GM18868 (cell line): ENCODE results near the gene FXYD4.
A peak's percentile ranks its signal among the peaks of the same experiment; 100 is the strongest.
"Not testable (repeated sequence)": the region's sequence is repeated elsewhere in the genome, so short reads cannot be mapped to it uniquely, and the experiment has no call there.

Experiments
- ATAC-seq: cut with Tn5 transposase; IDR thresholded peaks from one replicate; pipeline ENCODE4 v1.9.1; 2021; ENCODE audit warnings: mild to moderate bottlenecking, moderate library complexity; ENCODE audit not compliant: unreplicated experiment

Gene FXYD4, protein sequence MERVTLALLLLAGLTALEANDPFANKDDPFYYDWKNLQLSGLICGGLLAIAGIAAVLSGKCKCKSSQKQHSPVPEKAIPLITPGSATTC

DNA sequence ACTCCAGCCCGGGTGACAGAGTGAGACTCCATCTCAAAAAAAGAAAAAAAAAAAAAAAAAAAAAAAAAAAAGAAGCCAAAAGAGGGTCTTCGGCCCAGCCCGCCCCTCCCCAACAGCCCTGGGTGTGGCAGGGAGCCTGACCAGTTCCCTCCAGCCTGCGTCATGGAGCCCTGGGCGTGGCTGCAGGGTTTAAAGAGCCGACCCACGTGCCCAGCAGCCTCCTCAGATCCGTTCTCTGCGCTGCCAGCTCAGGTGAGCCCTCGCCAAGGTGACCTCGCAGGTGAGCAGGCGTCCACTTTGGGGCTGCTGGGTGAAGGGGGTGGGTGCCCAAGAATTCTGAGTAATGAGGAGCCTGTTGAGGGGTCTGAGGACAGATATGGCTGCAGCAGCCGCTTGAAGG lies at the start of gene FXYD4:
Gene FXYD4, plus strand, starts transcription at position 219 of the 400 bp plus-strand sequence. CDS start 2,111 bp downstream, outside the sequence.
- ATAC-seq, result no peak

DNA sequence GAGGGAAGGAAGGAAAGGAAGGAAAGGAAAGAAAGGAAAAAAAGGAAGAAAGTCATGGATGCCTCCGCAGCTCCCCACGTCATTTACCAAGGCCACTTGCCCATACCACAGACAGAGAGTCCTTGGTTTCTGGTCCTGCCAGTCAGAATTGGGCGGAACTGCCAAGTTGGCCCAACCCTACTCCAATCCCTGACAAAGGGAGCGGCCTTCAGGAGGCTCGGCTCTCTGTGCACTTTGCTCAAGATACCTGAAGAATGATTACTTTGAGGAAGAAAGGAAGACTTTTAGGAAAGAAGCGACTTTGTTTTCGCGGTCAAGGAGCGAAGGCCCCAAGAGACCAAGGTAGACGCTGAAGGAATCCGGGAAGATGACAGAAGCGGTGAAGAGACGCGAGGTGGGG lies 49.1 kb upstream of the FXYD4 start:
- no peak for ATAC-seq

DNA sequence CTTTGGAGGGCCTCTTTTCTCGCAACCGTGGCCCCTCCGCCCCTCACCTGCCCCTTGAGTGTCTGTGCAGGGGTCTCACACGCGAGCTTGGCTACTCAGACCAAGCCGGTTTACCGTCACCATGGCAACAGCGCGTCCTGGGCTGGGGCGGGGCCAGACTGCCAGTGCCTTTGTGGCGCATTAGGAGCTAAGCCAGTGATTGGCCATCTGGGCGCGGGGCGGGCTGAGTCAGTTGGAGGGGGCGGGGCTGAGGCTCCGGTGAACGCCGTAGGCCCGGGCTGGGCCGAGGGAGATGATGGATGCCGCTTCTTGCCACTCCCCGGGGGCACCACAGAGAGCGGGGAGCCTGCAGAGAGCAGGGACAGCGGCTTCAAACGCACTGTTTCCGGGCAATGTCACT lies 48.7 kb upstream of the FXYD4 start:
- ATAC-seq, result peak; percentile 91

DNA sequence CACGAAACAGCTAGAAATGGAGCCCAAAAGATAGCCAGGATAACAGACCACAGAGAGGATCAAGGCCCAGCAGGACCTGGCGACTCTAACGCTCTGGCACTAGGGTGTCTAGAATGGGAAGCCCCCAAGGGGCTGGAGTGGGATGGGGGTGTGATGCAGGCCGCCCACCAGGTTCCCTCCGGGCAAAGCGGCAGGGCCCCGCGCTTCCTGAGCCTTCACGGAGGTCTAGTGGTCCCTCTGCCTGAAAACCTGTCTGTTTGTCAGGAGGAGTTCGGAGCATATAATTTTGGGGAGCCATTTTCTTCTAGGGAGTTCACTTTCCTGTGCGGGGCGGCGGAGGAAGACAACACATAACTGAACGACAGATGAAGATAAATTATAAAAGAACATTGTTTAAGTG lies 48.2 kb upstream of the FXYD4 start:
- no peak for ATAC-seq

DNA sequence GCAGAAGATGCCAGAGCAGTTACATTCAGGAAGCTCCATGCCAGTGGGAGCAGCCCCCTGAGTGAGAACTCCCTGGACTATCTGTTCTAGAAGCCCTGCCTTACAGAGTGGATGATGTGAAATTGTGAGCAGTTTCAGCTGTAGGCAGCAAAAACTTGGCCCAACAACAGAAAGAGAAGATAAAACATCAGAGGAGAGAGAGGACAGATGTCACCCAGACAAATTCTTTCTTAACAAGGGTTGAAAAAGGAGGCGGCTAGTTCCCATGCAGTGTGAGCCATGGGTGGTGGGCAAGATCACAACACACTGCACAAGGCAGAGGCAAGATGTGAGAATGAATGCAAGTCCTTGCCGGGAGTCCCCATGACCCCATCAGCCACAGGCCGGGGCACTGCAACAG lies 46.6 kb upstream of the FXYD4 start:
- ATAC-seq, result no peak

DNA sequence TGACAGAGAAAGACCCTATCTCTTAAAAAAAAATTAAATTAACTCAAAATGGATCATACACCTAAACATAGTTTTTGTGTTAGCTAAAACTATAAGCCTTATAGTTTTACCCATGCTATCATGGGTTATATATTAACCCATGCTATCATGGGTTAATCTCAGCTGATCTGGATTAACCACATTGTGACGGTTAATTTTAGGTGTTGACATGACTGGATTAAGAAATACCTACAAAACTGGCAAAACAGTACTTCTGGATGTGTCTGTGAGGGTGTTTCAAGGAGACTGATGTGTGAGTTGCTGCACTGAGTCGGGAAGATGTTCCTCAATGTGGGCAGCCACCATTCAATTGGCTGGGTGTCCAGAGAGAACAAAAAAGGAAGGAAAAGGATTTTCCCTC lies 44.3 kb upstream of the FXYD4 start:
- no peak for ATAC-seq

DNA sequence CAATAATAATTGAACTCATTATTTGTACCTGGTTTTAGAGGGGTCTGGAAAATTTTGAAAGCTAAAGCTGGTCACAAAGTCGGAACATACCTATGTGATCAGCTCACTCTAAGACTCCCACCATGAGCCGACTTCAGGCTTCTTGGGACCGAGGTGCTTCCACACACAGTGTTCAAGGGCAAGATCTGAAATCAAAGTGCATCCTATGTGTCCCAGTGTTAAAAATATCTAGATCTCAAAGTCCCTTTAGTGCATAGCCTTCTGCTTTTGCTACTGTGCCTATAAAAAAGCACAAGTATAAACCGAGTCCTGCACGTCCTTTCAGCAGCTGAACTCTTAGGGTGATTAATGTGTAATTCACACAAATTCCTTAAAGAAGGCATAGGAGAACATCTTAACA lies 43.5 kb upstream of the FXYD4 start:
- no peak for ATAC-seq

DNA sequence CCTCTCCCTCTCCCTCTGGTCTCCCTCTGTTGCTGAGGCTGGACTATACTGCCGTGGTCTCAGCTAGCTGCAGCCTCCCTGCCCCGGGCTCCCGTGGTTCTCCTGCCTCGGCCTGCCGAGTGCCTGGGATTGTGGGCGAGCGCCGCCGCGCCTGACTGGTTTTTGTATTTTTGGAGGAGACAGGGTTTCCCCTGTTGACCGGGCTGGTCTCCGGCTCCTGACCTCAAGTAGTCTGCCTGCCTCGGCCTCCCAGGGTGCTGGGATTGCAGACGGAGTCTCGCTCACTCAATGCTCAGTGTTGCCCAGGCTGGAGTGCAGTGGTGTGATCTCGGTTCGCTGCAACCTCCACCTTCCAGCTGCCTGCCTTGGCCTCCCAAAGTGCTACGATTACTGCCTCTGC lies 42.6 kb upstream of the FXYD4 start:
- not testable (repeated sequence) for ATAC-seq

DNA sequence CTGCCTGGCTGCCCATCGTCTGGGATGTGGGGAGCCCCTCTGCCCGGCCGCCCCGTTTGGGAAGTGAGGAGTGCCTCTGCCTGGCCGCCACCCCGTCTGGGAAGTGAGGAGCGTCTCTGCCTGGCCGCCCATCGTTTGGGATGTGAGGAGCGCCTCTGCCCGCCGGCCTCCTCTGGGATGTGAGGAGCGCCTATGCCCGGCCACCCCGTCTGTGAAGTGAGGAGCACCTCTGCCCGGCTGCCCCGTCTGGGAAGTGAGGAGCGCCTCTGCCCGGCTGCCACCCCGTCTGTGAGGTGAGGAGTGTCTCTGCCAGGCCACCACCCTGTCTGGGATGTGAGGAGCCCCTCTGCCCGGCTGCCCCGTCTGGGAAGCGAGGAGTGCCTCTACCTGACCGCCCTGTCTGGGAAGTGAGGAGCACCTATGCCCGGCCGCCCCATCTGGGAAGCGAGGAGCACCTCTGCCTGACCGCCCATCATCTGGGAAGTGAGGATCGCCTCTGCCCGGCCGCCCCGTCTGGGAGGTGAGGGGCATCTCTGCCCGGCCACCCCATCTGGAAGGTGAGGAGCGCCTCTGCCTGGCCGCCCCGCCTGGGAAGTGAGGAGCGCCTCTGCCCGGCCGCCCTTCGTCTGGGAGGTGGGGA lies 42.1 kb upstream of the FXYD4 start:
- not testable (repeated sequence) for ATAC-seq

DNA sequence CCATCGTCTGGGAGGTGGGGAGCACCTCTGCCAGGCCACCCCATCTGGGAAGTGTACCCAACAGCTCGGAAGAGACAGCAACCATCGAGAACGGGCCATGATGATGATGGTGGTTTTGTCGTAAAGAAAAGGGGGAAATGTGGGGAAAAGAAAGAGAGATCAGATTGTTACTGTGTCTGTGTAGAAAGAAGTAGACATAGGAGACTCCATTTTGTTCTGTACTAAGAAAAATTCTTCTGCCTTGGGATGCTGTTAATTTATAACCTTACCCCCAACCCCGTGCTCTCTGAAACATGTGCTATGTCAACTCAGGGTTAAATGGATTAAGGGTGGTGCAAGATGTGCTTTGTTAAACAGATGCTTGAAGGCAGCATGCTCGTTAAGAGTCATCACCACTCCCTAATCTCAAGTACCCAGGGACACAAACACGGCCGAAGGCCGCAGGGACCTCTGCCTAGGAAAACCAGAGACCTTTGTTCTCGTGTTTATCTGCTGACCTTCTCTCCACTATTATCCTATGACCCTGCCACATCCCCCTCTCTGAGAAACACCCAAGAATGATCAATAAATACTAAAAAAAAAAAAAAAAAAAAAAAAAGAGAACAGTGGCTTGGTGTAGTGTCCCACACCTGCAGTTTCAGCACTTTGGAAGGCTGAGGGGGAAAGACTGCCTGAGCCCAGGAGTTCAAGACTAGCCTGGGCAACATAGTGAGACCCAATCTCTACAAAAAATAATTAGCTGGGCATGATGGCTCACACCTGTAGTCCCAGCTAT lies 41.2 kb upstream of the FXYD4 start:
- ATAC-seq, result not testable (repeated sequence)

DNA sequence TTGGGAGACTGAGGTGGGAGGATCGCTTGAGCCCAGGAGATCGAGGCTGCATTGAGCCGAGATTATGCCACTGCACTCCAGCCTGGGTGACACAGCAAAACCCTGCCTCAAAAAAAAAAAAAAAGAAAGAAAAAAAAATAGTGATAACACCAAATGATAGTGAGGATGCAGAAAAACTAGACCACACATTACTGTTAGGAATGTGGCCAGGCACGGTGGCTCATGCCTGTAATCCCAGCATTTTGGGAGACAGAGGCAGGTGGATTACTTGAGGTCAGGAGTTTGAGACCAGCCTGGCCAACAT lies 40.7 kb upstream of the FXYD4 start:
- ATAC-seq, result not testable (repeated sequence)

DNA sequence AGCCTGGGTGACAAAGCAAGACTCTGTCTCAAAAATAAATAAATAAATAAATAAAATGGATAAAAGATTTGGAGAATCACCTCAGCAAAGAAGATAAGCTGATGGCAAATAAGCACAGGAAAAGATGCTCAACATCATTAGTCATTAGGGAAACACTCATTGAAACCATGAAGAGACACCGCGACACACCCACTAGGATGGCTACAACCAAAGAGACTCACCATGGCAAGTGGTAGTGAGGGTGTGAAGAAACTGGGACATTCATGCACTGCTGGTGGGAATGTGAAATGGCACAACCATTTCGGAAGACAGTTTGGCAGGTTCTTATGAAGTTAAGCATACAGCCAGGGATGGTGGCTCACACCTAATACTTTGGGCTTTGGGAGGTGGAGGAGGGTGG lies 37.8 kb upstream of the FXYD4 start:
- ATAC-seq, result no peak

DNA sequence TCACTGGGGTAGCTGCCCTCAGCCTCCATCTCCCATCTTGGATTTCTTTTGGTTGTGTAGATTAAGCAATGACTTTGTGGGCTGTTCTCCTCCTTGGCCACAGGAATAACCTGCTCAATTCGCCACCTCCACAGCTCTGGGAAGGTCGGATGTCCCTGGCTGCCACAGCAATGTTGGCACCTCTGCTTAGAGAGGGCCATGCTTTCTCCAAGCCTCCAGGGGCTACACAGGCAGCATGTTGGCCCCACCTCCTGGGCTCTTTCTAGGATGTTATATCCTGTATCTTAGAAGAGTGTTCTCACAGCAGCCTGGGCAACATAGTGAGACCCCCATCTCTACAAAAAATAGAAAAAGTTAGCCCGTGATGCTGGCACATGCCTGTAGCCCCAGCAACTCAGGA lies 35.4 kb upstream of the FXYD4 start:
- no peak for ATAC-seq

DNA sequence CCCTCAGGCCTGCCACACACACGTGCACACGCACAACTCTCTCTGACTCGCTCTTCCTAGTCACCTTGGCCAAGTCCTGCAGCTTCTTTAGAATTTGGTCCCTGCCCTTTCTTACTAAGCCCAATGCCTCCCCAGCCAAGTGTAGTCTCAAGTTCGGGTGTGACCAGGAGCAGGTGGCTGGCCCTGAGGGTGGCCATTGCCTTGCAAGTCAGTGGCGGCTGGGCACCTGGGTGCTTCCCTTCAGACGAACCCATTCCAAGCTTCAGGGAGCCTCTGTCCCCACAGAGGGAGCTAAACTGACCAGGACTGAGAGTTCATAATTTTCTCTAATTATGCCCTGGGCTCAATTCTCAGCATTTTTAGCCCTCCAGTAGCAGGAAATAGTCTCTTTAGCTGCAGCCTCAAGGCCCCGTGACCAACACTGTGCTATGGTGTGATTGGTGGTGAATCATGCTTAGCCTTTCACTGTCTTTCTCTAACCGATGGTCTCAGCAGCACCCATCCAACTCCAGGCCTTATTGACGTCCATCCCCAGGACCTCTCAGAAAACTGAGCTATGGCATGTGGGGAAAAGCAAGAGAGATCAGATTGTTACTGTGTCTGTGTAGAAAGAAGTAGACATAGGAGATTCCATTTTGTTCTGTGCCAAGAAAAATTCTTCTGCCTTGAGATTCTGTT lies 34.7 kb upstream of the FXYD4 start:
- no peak for ATAC-seq

DNA sequence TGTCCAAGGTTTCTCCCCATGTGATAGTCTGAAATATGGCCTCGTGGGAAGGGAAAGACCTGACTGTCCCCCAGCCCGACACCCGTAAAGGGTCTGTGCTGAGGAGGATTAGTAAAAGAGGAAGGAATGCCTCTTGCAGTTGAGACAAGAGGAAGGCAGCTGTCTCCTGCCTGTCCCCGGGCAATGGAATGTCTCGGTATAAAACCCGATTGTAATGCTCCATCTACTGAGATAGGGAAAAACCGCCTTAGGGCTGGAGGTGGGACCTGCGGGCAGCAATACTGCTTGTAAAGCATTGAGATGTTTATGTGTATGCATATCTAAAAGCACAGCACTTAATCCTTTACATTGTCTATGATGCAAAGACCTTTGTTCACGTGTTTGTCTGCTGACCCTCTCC lies 33.9 kb upstream of the FXYD4 start:
- not testable (repeated sequence) for ATAC-seq

DNA sequence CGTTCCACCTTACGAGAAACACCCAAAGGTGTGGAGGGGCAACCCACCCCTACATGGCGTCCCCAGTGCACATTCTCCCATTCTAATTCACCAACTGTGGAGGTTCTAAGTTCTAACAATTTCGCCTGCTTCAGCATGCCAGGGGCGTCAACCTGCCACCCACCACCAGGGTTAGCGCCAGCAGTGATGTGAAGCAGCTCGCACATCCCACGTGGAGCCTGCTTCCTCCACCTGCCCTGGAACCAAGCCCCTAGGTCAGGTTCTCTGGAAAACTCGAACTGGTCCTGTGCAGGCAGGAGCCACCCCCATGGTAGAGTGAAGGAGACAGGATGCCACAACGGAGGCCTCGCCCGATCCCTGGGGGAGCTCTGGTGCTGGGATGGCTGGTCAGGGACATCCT lies 33.3 kb upstream of the FXYD4 start:
- ATAC-seq, result no peak

DNA sequence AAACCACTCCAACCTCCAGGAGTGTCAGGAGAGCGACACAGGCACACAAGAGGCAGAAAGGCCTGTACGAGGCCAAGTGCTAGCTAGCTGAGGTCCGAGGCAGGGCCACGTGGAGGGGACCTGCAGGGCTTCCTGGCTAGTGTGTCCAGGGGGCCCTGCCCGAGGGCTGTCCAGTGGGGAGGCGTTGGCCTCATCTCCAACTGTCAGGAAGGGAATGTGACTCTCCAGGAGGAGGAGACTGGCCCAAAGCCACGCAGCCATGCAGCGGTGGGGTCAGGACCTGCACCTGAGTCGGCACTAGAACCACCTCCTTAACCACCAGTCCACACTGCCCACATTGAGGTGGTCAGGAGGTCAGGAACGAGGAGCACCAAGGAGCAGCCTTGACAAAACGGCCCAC lies 32.3 kb upstream of the FXYD4 start:
- no peak for ATAC-seq

DNA sequence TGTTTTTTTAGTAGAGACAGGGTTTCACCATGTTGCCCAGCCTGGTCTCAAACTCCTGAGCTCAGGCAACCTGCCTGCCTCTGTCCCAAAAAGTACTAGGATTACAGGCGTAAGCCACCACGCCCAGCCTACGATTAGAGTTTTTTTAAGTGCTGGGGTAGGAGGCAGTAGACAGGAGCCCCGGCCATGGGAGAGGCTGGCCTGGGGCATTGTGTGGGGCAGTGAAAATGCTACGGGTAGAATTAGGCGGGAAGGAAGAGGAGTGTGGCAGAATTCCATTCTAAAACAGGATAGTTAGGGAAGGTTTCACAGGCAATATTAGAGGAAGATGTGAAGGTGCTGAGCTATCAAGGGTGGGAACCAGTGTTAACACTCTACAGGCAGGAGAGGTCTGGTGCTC lies 31.3 kb upstream of the FXYD4 start:
- ATAC-seq, result no peak

DNA sequence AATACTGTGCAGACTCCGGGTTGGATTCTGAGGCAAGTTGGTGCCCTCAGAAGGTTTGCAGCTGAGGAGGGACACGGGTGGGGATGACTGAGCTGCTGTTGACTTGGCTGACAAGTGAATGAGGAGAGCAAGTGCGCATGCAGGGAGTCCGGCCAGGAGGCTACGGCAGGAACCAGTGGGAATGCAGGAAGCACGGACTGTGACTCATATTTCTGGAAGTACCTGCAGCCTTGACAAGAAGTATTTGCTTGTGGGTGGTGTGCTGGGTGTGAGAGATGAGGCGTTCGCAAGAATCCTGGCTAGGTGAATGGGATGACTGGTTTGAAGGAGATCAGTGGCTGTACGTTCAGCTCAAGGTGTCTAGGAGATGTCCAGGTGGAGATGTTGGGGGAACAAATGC lies 30.8 kb upstream of the FXYD4 start:
- ATAC-seq, result no peak

DNA sequence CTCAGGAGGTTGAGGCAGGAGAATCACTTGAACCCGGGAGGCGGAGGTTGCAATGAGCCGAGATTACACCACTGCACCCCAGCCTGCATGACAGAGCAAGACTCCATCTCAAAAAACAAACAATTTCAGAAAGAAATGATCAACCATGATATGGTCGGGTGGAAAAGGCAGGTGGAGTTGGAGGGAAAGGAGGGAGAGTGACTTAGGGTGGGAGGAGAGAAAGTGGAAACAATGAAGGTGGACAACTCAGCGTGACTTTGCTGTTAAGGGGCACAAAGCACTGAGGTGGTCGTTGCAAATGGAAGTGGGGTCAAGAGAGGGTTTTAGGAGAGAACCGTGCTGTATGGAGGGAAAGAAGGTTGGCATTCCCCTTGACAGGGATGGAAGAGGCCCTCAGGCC lies 30.0 kb upstream of the FXYD4 start:
- ATAC-seq, result no peak

DNA sequence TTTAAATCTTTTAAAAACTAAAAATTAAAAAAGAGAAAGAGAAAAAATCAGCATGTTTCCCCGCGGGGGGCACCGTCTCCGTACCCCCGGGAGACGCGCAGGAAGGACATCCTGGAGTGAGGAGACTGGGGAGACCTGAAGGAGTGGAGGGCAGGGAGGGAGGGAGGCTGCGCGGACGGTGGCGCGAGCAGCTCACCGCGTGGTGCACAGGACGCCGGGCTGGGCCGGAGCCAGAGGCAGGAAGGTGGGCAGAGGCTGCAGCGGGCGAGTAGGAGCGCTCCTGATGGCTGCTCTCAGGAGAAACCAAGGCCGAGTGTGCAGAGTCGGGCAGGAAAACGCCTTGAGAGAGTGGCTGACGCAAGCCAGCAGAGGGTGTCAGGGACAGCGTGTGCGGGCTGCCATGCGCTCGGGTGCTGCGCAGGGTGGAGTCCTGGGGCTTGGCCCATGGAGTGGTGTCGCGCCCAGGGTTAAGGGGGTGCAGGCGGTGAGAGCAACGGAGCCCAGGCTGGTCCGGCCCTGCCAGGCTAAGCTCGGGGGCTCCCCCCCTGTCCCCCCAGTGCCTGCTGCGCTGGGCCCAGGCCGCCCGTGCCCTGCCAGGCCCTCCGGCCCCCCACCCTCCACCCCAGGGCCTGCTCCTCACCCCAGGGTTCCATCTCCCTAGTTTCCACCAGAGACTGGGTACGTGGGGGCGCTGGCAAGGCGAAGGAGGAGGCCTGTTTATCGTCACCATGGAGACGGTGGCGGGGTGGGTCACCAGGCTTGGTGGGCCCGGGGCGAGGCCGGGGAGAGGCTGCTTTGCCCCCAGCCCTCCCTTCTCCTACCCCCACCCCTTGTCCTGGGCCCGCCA lies 28.9 kb upstream of the FXYD4 start:
- ATAC-seq, result no peak
